C4-2B (cell line): ENCODE data around the gene ANKS6.

Source experiments
- CTCF ChIP-seq: fragments of 450-650 bp; conservative IDR thresholded peaks from 2 replicates; pipeline ENCODE4 v1.5.1; 2017; ENCODE audit warnings: mild to moderate bottlenecking
- ZFX ChIP-seq: fragments of 450-650 bp; IDR thresholded peaks from 2 replicates; pipeline ENCODE4 v1.6.1; 2017

- TF ChIP-seq CTCF (no peak), ZFX (no peak)
Observed at GRCh38 chr9:98789483-98790133, 6.7 kb downstream of the ANKS6 start.
